ENCODE data around the gene LRRC23.
"Not testable (repeated sequence)": the region's sequence is repeated elsewhere in the genome, so short reads cannot be mapped to it uniquely, and the experiment has no call there.

The LRRC23 gene

GRCh38 chr12:6899837-6900519 is 4.6 kb upstream of the LRRC23 start:
- no peak for DNase-seq (ENCODE audit: low read depth in 1 of 2, low spot score in 1 of 2)

- DNase-seq (ENCODE audit: low read depth in 1 of 2, low spot score in 1 of 2), result no peak
Observed at GRCh38 chr12:6902448-6902847, 2.2 kb upstream of the LRRC23 start.

GRCh38 chr12:6903722-6904121 is 900 bp upstream of the LRRC23 start:
- no peak for DNase-seq (ENCODE audit: low read depth in 1 of 2, low spot score in 1 of 2)

- no peak for DNase-seq (ENCODE audit: low read depth in 1 of 2, low spot score in 1 of 2)
Observed at GRCh38 chr12:6905414-6906040, 905 bp downstream of the LRRC23 start.

- DNase-seq (ENCODE audit: low read depth in 1 of 2, low spot score in 1 of 2), result not testable (repeated sequence)
Observed at GRCh38 chr12:6908141-6908540, 3.5 kb downstream of the LRRC23 start.

- no peak for DNase-seq (ENCODE audit: low read depth in 1 of 2, low spot score in 1 of 2)
Observed at GRCh38 chr12:6909421-6910145, 5.0 kb downstream of the LRRC23 start.

- DNase-seq (ENCODE audit: low read depth in 1 of 2, low spot score in 1 of 2), result no peak
Observed at GRCh38 chr12:6912164-6912935, 7.7 kb downstream of the LRRC23 start.

- peak; percentile 69 to 77 for DNase-seq (ENCODE audit: low read depth in 1 of 2, low spot score in 1 of 2)
Observed at GRCh38 chr12:6914246-6914946, 9.8 kb downstream of the LRRC23 start, which contains the start of gene ENO2. Gene ENO2 (plus strand): TSS chr12:6914580. CDS start chr12:6915833, 1,253 bp downstream.

GRCh38 chr12:6914947-6915788 is 10.5 kb downstream of the LRRC23 start:
- DNase-seq (ENCODE audit: low read depth in 1 of 2, low spot score in 1 of 2), result no peak

GRCh38 chr12:6915789-6916285 is 11.2 kb downstream of the LRRC23 start:
- DNase-seq (ENCODE audit: low read depth in 1 of 2, low spot score in 1 of 2), result no peak

GRCh38 chr12:6916426-6917200 is 12.0 kb downstream of the LRRC23 start:
- no peak for DNase-seq (ENCODE audit: low read depth in 1 of 2, low spot score in 1 of 2)

GRCh38 chr12:6917491-6918231 is 13.0 kb downstream of the LRRC23 start:
- DNase-seq (ENCODE audit: low read depth in 1 of 2, low spot score in 1 of 2), result no peak

GRCh38 chr12:6919588-6919987 is 15.0 kb downstream of the LRRC23 start:
- DNase-seq (ENCODE audit: low read depth in 1 of 2, low spot score in 1 of 2), result no peak

GRCh38 chr12:6921539-6921938 is 16.9 kb downstream of the LRRC23 start:
- DNase-seq (ENCODE audit: low read depth in 1 of 2, low spot score in 1 of 2), result no peak

GRCh38 chr12:6921996-6922946 is 17.6 kb downstream of the LRRC23 start:
- no peak for DNase-seq (ENCODE audit: low read depth in 1 of 2, low spot score in 1 of 2)

- DNase-seq (ENCODE audit: low read depth in 1 of 2, low spot score in 1 of 2), result no peak
Observed at GRCh38 chr12:6923003-6923732, 18.5 kb downstream of the LRRC23 start.
